ENCODE results near the gene FAS.
A peak's percentile ranks its signal among the peaks of the same experiment; 100 is the strongest.

Gene FAS

DNA sequence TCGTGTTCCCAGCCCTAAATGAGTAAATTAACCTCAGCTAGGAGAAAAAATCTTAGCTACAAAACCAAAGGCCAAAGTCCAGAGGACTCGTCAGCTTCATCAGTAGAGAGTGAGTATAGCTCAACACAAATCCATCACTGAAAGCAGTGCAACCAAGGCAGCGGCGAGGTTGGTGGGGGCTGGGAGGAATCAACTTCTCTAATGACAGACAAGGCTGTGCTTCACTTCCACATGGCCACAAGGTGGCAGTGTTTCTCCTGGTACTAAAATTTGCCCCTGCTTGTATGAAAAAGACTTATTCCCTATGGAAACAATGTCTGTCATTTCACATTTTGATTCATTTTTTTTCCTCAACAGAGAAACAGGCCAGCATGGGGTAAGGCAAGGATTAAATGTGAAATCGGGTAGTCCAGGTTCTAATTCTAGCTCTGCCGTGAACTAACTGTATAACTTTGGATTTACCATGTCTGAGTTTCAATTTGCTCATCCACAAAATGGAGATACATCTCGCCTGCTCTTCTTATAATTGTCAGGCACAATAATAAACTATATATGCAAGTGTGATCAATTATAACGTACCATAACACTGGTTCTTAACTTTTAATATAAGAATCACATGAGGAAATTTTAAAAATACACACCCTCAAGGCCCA lies 39.3 kb downstream of the FAS start:
- DNase-seq (ENCODE audit: insufficient read length, low spot score) (peak; percentile 37), FAIRE-seq (peak; percentile 9)

DNA sequence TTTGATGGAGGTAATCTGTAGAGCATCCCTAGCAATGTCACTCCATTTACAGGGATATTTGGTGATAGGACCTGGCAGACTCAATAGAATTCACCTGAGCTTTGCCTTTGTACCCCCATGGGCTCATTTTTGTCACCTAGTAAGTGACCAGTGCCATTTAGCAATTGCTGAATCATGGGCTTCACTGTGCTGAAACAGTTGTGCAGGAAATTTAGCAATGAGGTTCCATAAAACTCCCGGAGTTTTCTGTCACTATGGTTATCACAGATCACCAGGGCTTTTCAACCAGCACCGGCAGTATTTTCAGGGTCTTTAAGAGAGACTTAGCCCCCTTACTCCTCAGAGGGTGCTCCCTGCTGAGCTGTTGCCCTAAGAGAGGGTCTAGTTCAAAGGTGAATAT lies 40.2 kb downstream of the FAS start:
- FAIRE-seq = no peak

DNA sequence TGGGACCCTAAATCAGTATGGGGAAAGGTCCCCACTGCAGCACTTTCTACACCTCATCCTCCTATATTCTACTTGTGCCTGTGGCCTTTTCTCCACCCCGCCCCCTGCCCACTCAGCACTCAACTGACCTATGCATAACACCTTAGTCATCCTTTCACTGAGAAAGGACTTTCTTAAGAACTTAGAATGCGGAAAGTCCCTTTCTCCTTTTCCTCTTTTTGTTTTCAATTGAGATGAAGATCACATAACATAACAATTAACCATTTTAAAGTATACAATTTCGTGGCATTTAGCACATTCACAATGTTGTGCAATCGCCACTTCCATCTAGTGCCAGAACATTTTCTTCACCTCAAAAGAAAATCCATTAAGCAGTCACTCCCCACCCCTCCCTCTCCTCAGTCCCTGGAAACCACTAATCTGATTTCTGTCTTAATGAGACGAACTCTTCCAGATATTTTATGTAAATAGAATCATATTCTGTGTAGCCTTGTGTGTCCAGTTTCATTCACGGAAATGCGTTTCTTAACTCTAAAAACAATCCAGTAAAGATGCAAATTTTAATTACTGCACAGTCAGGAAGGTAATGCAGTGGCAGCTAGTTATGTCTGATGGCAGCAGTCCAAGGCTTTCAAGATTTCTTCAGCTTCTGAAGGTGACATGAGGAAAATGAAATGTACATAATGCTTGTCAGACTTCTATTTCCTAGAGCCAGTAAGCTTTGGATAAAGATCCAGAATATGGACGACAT lies 41.7 kb downstream of the FAS start:
- no peak for DNase-seq (ENCODE audit: insufficient read length, low spot score)
- FAIRE-seq = no peak

More for the DNA sequence above, 40.2 kb downstream of the FAS start:
- no peak for DNase-seq (ENCODE audit: insufficient read length, low spot score)

DNA sequence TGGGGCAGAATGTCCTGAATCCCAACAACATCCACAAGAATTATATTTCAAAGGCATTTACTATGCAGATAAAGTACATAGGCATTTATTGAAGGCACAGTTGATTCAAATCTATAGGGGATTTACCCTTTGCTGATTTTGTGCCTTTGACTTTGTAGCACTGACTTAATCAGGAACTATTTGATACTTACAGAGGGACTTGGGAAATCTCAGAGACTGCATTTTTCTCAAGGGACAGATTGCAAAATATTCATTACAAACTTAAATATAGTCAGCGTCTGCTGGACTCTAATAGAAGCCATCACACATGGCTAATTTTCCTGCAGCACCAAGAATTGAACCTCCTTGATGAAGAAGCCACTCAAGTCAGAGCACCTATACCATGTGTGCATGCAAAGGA lies 44.9 kb downstream of the FAS start:
- DNase-seq (ENCODE audit: insufficient read length, low spot score) = no peak
- FAIRE-seq = no peak

DNA sequence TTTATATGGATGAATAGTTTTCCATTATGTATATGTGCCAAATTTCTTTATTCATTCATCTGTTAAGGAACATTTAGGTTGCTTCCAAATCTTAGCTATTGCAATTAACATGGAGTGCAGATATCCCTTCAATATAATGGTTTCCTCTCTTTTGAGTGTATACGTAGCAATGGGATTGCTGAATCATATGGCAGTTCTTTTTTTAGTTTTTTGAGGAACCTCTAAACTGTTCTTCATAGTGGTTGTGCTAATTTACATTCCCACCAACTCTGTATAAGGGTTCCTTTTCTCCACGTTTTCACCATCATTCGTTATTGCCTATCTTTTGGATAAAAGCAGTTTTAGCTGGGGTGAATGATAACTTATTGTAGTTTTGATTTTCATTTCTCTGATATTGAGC lies 46.5 kb downstream of the FAS start:
- FAIRE-seq = no peak
- DNase-seq (ENCODE audit: insufficient read length, low spot score) = no peak

DNA sequence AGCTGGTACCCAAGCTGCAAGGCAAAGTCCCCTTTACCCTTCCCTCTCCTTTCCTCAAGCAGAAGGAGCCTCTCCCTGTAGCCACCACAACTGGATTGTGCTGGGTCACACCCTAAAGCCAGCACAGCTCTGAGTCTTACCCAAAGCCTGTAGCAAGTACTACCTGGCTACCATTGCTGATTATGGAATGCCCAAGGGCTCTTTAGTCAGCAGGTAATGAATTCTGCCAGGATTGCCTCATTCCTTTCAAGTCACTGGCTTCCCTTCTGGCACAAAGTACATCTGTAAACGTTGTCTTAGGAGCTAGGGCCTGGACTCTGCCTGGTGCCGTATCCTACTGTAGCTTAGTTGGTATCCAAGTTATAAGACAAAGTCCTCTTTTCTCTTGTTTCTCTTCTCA lies 52.0 kb downstream of the FAS start:
- DNase-seq (ENCODE audit: insufficient read length, low spot score) = no peak
- FAIRE-seq = no peak

DNA sequence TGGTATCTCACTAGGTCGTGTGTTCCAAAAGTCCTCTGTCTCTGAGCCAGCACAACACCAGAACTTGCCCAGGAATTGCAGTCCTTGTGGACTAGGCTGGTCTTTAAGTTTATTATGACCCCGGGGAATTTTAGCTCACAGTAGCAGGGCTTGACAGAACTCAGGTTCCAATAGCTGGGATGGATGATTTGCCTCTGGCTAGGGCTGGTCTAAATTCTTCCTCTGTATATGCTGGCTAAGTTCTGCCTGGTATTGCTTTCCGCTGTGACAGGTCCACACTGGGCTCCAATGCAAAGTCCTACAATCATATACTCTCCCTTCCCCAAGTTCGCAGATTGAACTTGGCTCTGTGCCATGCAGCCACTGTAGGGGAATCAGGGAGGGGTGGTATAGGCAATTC lies 52.5 kb downstream of the FAS start:
- no peak for FAIRE-seq

DNA sequence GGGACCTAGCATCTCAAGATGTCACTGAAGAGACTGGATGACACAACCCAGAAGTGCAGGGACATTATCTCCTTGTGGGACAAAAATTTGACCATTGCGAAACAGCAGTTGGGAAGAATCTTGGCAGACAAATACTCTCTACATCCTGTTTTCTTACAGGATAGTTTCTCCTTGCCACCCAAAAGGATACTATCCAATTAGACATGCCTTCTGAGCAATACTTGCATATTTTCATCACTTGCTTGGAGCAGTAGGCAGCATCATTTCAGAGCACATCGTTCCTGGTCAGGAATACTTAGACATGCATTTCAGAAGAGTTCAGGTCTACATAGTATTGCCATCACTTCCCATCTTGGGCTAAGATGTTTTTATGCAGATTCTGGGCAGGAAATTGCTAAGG lies 56.8 kb downstream of the FAS start:
- no peak for DNase-seq (ENCODE audit: insufficient read length, low spot score)
- no peak for FAIRE-seq

More for the DNA sequence above, 52.5 kb downstream of the FAS start:
- DNase-seq (ENCODE audit: insufficient read length, low spot score) = no peak

DNA sequence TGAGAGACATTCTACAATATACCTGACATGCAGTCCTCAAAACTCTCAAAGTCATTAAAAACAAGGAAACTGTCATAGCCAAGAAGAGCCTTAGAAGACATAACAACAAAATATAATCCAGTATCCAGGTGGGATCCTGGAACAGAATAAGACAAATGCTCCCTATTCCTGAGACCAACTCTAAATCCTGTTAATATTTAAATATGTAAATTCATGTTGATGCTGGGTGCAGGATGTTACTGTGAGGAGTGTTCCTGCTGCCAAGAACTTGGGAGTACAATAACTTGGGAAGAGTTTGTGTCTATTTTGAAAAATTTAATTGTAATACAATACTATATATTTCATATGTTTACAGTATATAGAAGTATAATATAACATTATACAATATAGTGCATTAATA lies 61.0 kb downstream of the FAS start:
- FAIRE-seq = no peak
- no peak for DNase-seq (ENCODE audit: insufficient read length, low spot score)

DNA sequence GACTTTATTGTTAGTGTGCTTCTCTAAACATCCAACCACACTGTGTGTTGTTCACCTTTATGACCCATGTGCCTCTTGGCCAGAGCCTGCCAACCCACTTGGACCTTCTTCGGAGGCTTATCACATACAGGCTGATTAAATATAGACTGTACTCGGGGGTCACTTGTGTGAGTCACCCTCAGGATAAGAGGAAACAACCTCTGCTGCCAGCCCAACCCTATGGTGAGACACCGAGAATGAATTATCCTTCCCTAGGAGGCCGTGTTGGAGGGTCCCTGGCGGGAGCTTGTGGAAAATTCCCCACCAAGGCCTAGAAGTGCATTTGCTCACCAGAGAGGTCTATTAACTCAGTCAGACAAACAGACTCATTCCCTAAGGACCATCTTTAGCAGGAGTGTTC lies 63.0 kb downstream of the FAS start:
- FAIRE-seq = no peak
- DNase-seq (ENCODE audit: insufficient read length, low spot score) = no peak

DNA sequence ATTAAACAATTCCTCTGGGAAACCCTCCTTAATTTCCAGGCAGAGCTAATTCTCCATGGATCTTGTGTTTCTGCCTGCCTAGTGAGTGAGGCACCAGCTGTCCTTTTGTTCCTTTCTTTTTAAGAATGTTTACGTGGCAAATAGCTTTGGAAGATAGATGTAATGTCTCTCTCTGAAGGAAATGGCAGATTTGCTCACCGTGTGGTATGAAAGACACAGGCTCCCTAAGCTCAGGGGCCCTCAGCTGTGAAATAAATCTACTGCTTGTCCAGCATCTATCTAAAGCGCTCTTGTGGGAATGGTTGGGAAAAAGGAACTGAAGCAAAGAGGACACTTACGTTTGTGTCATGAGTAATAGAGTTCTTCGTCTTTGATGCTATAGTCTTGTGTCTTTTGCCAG lies 64.6 kb downstream of the FAS start:
- no peak for FAIRE-seq
- DNase-seq (ENCODE audit: insufficient read length, low spot score) = no peak

DNA sequence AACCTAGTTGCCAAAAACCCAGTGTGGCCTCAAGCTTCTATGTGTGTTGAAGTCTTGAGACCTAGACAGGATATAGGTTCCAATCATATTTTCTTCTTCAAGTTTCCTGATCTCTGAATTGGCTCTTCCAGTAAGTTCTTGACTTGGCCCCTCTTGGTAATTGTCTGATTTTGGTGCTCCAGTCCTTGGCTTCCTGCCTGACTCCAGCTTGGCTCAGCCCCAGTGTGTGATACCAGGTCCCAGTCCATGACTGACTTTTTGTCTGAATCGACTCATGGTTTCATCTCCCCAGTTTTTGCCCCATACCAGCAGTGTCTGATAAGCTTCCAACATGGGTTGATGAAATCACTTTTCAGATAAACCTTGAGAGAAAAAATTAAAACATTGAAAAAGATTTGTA lies 72.3 kb downstream of the FAS start:
- DNase-seq (ENCODE audit: insufficient read length, low spot score) = no peak
- no peak for FAIRE-seq

DNA sequence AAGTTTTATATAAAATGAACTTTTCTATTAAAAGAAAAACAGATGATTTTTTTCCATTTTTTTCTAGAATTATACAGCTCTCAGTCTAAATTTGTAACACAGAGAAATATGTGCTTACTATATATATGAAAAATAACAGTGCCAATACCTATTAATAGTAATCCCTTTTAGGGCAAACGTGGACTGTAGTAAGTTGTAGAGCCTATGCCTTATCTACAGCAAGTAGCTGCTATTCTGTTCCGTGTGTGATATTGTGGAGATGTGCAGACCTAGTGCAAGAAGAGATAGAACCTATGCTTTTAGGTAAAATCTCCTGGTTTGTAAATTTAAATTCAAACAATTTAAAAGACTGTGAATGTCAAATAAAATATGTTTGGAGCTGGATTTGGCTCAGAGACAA lies 72.9 kb downstream of the FAS start:
- no peak for FAIRE-seq
- no peak for DNase-seq (ENCODE audit: insufficient read length, low spot score)

DNA sequence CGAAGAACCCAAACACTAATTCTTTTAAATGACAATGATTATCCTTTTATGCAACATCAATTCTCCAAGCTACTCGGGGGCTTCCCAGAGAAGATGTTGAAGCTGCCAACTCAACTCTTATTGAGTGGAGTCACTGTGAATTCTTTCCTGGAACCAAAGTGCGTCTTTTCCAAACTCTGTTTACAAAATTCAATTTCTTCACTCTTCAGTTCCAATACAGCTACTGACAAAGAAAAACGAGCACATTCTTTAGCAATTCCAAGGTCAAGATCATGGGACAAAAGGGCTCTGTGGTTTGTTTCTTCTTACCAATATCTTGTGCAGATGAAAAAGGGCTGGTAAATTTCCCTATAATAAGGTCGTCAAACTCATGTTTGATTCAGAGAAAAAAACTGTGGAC lies 74.2 kb downstream of the FAS start:
- FAIRE-seq = no peak

More for the DNA sequence above, 74.2 kb downstream of the FAS start:
- no peak for DNase-seq (ENCODE audit: insufficient read length, low spot score)

Measured in HTR-8/SVneo (cell line).